ENCODE measurements around the gene GLRA2. TPM values are rescaled to one million over a fixed set of nuclear protein-coding genes. Genes with fewer than 3 reads are reported as not detected.

The GLRA2 gene
- total RNA-seq, 6 experiments from 2014 or later = not detected

DNA sequence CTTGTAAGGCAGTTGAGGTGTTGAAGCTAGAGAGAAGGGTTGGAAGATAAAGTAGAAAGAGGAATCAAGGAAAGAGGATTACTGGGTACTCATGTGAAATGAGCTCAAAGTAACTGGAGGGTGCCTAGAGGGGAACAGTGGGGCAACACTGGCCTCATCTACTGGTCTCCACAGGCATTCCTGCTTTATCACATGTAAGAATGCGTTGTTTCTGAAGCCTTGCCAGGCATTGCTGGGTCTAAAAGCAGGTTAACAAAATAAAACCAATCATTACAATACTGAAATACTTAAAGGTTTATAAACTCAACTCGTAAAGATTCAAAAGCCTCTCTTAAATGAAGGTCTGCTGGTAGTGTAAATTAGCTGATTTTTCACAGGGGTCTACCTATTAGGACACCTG, 247.6 kb downstream of the GLRA2 start:
- Mint-ChIP-seq H3K27ac (no peak overlapping the region; the same call in 1 of the 2 replicates), H3K9me3 (no peaks in the 10 kb centered on the region), H3K4me3 (0 out of 2 replicates have a peak overlapping the region, but pooled peaks have one; percentile 4), H3K27me3 (ENCODE audit: insufficient read depth) (no peaks in the 10 kb centered on the region), H3K36me3 (ENCODE audit: low read depth) (peaks cover 8% of the 10 kb centered on the region; the same call in 1 of the 2 replicates), H3K4me1 (ENCODE audit: low read depth) (peaks cover 45% of the 10 kb centered on the region)
- no peak for DNase-seq
- TF ChIP-seq, protein P1, sequence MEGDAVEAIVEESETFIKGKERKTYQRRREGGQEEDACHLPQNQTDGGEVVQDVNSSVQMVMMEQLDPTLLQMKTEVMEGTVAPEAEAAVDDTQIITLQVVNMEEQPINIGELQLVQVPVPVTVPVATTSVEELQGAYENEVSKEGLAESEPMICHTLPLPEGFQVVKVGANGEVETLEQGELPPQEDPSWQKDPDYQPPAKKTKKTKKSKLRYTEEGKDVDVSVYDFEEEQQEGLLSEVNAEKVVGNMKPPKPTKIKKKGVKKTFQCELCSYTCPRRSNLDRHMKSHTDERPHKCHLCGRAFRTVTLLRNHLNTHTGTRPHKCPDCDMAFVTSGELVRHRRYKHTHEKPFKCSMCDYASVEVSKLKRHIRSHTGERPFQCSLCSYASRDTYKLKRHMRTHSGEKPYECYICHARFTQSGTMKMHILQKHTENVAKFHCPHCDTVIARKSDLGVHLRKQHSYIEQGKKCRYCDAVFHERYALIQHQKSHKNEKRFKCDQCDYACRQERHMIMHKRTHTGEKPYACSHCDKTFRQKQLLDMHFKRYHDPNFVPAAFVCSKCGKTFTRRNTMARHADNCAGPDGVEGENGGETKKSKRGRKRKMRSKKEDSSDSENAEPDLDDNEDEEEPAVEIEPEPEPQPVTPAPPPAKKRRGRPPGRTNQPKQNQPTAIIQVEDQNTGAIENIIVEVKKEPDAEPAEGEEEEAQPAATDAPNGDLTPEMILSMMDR (IDR thresholded peaks at IDR 0.05) = no peak

DNA sequence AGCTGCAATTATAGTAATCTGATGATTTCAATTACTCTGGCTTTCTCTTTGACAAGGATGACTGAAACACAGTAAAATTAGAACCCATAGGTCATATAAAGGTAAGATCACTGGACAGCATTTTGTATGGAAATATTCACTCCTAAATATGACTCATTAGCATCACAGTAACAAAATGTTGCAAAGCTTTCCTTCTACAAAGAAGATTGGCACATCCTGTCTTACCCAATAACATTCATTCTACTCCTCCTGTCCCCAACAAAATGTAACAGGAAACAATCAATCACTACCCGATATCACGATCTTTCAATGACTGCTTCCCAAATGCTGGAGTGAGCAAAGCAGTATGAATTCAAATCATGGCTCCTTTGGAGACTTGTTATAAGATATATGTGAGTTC, 248.2 kb downstream of the GLRA2 start:
- DNase-seq = peak; percentile 9
- peaks cover 8% of the 10 kb centered on the region; the same call in 1 of the 2 replicates for H3K36me3 Mint-ChIP-seq (ENCODE audit: low read depth)

DNA sequence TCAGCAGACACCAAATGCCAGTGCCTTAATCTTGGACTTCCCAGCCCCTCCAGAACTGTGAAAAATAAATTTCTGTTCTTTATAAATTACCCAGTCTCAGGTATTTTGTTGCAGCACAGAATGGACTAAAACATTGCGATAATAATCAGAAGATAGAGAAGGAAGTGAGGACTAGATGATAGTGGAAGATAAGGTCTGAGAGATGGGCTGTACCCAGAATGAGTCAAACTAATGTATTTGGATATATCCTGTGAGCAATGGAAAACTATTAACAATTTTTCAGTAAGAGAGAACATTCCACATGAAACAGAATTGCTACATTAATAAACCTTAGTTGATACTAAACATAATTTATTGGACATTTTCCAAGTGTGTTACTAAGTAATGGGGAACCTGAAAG, 250.2 kb downstream of the GLRA2 start:
- no peak for DNase-seq
- Mint-ChIP-seq H3K9me3 (no peaks in the 10 kb centered on the region), H3K4me1 (ENCODE audit: low read depth) (peaks cover 45% of the 10 kb centered on the region), H3K27ac (peak overlapping the region; percentile 64; the same call in 1 of the 2 replicates), H3K27me3 (ENCODE audit: insufficient read depth) (no peaks in the 10 kb centered on the region), H3K4me3 (no peak overlapping the region), H3K36me3 (ENCODE audit: low read depth) (no peaks in the 10 kb centered on the region)
- TF ChIP-seq, protein P1 (IDR thresholded peaks at IDR 0.05) = no peak

More for the DNA sequence above, 248.2 kb downstream of the GLRA2 start:
- H3K9me3 Mint-ChIP-seq = no peaks in the 10 kb centered on the region
- H3K4me3 Mint-ChIP-seq = no peak overlapping the region
- no peaks in the 10 kb centered on the region for H3K27me3 Mint-ChIP-seq (ENCODE audit: insufficient read depth)
- TF ChIP-seq, protein P1 (IDR thresholded peaks at IDR 0.05) = no peak
- H3K27ac Mint-ChIP-seq = peak overlapping the region; percentile 45
- H3K4me1 Mint-ChIP-seq (ENCODE audit: low read depth) = peaks cover 45% of the 10 kb centered on the region
